ENCODE results near the gene SYNC.

DNA sequence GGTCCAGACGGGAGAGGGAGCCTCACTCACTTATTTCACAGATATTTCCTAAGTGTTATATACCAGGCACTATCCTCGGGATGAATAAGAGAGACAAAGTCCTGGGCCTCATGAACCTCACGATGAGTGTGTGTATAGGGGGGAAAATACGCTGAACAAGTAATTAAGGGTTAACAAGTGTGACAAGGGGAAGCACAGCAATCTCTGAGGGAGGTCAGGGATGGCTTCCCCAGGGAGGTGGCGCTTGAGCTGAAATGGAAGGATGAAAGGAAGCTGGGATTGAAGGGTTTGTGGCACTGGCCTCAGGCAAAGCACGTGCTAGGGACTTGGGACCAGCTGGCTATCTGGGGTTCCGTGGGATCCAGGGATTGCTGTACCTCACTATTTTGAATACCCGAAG, 46.4 kb upstream of the SYNC start:
- TF ChIP-seq, protein P1, sequence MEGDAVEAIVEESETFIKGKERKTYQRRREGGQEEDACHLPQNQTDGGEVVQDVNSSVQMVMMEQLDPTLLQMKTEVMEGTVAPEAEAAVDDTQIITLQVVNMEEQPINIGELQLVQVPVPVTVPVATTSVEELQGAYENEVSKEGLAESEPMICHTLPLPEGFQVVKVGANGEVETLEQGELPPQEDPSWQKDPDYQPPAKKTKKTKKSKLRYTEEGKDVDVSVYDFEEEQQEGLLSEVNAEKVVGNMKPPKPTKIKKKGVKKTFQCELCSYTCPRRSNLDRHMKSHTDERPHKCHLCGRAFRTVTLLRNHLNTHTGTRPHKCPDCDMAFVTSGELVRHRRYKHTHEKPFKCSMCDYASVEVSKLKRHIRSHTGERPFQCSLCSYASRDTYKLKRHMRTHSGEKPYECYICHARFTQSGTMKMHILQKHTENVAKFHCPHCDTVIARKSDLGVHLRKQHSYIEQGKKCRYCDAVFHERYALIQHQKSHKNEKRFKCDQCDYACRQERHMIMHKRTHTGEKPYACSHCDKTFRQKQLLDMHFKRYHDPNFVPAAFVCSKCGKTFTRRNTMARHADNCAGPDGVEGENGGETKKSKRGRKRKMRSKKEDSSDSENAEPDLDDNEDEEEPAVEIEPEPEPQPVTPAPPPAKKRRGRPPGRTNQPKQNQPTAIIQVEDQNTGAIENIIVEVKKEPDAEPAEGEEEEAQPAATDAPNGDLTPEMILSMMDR (IDR thresholded peaks at IDR 0.05; ENCODE audit: poor library complexity): no peak
- TF ChIP-seq EZH2 (IDR thresholded peaks at IDR 0.05; ENCODE audit: borderline replicate concordance): no peak
- TF ChIP-seq EZH2phosphoT487 (IDR thresholded peaks at IDR 0.05; ENCODE audit: low read depth, severe bottlenecking, unreplicated experiment): no peak
